ENCODE measurements around the gene SPRED2.

SPRED2 gene

GRCh38 chr2:65316072-65316471, 116.3 kb downstream of the SPRED2 start:
- H3K4me3 ChIP-seq (replicated peaks; ENCODE audit: low read depth, low read length), result no peak overlapping the region
- no peak for TF ChIP-seq CTCF (IDR thresholded peaks at IDR 0.05; ENCODE audit: low read length, missing control alignments)
- peak; percentile 67 for DNase-seq (ENCODE audit: low read depth)

- no peak overlapping the region for H3K4me3 ChIP-seq (replicated peaks; ENCODE audit: low read depth, low read length)
- no peak for TF ChIP-seq CTCF (IDR thresholded peaks at IDR 0.05; ENCODE audit: low read length, missing control alignments)
- DNase-seq (ENCODE audit: low read depth), result no peak
These were observed 117.5 kb downstream of the SPRED2 start for GRCh38 chr2:65314801-65315441.

- no peak for TF ChIP-seq CTCF (IDR thresholded peaks at IDR 0.05; ENCODE audit: low read length, missing control alignments)
- no peak for DNase-seq (ENCODE audit: low read depth)
- no peak overlapping the region for H3K4me3 ChIP-seq (replicated peaks; ENCODE audit: low read depth, low read length)
These were observed 118.5 kb downstream of the SPRED2 start for GRCh38 chr2:65313954-65314256.

GRCh38 chr2:65313126-65313953, 119.1 kb downstream of the SPRED2 start:
- DNase-seq (ENCODE audit: low read depth), result peak; percentile 21
- no peak for TF ChIP-seq CTCF (IDR thresholded peaks at IDR 0.05; ENCODE audit: low read length, missing control alignments)
- H3K4me3 ChIP-seq (replicated peaks; ENCODE audit: low read depth, low read length), result no peak overlapping the region

- H3K4me3 ChIP-seq (replicated peaks; ENCODE audit: low read depth, low read length), result no peak overlapping the region
- TF ChIP-seq CTCF (IDR thresholded peaks at IDR 0.05; ENCODE audit: low read length, missing control alignments), result no peak
- no peak for DNase-seq (ENCODE audit: low read depth)
These were observed 120.8 kb downstream of the SPRED2 start for GRCh38 chr2:65311596-65311995.

- TF ChIP-seq CTCF (IDR thresholded peaks at IDR 0.05; ENCODE audit: low read length, missing control alignments), result no peak
- H3K4me3 ChIP-seq (replicated peaks; ENCODE audit: low read depth, low read length), result no peak overlapping the region
These were observed 121.3 kb downstream of the SPRED2 start for GRCh38 chr2:65311049-65311448.

More at GRCh38 chr2:65311049-65311448, 121.3 kb downstream of the SPRED2 start:
- DNase-seq (ENCODE audit: low read depth), result no peak

Measured in fibroblast of pulmonary artery (primary cell).